ENCODE data around the gene LGALS1.
"Not testable (repeated sequence)": the region's sequence is repeated elsewhere in the genome, so short reads cannot be mapped to it uniquely, and the experiment has no call there.

LGALS1 gene

GRCh38 chr22:37639771-37640590, 35.5 kb upstream of the LGALS1 start:
- DNase-seq: no peak

DNA sequence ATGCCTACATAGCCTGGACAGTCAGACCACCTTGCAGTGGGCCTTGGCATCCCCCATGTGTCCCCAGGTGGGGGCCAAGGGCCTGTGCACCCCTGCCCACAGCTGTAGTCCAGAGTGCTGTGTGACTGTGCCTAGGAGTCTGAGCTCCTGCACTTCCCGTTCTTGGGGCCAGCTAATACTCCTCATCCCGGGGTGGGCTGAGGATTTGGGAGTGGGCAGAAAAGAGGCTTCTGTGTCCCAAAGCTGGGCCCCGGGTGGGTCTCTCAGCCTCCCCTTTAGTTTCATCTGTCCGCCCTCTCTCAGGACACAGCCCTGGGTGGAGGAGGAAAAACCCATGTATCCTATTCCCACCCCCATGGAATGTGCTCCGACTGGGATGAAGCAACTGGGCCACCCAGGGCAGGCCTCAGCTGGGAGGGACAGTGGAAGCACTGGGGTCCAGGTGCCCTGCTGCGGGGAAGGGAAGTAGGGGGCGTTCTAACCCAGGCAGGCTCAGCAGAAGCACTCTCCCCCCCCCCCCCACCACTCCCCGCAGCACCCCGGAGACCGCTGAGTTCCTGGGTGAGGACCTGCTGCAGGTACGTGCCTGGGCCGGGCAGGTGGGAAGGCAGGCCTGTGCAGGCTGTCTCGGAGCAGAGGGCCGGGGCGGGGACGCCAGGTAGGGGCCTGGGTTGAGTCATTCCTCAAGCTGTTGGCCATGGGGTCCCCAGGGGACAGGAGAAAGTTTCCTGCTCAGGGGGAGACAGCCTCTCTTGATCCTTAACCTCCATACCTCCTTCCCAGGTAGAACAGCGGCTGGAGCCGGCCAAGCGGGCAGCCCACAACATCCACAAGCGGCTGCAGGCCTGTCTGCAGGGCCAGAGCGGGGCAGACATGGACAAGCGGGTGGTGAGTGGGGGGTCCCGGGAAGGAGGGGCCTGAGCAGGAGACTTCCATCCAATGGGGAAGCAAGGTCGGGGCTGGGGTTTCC, 34.6 kb upstream of the LGALS1 start:
- no peak for DNase-seq

DNA sequence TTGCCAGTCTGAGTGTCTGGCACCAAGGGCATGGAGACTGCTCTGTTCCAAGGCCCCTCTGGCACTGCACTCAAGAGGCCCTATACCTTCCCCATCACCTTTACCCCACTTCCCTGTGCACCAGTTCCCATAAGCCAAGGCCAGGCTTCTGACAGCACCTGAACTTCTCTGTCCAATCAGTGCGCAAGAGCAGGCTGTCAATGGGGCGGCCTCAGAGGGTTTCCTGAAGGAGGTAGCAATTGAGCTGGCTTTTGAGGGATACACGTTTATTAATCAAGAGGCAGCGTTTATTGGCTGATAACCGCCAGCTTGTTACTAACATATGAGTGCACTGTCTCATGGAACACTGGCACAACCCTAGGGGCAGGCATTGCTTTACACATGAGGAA, 33.9 kb upstream of the LGALS1 start:
- DNase-seq: no peak

DNA sequence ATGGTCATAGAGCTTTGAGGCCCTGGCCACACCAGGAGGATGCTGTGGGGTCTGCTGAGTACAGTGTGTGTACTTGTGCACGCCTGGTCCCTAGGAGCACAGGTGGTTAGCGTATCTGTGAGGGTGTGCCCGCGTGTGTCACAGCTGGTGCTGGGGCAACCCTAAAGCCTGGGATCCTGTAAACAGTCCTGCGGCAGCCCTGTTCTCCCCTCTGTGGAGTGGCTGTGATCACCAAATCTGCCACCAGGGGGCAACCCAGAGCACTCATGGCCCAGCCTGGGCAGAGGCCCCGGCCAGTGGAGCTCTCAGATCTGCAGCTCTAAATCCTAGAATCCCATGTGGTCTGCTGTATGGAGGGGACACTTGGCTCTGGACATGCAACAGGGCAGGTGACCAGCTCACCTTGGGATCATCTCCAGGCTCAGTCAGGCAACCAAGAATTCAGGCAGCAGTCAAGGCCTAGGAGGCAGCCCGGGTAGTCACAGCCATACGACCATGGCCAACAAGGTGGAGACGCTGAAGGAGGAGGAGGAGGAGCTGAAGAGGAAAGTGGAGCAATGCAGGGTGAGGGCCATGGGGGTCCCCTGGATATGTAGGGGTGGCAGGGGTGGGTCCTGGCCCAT, 32.1 kb upstream of the LGALS1 start:
- DNase-seq: peak; percentile 71

GRCh38 chr22:37647317-37647716, 28.1 kb upstream of the LGALS1 start:
- no peak for DNase-seq

DNA sequence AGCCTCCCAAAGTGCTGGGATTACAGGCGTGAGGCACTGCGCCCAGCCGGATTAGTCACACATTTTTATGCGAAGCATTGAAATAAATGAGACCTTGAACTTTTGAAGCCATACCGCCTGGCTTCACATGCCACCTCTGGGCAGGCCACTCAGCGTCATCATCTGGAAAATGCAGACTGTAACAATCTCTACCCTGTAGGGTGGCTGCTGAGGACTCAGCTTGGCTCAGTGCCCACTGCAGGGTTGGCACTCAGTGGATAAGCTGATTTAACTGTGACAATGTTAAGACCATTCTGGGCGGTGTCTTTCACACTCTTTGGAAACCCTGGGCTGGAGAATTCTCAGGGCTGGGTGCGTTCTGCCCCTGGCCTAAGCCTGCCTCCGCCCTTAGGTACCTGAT, 27.5 kb upstream of the LGALS1 start:
- no peak for DNase-seq

GRCh38 chr22:37650463-37651136, 24.8 kb upstream of the LGALS1 start:
- no peak for DNase-seq

GRCh38 chr22:37654563-37655251, 20.7 kb upstream of the LGALS1 start:
- no peak for DNase-seq

DNA sequence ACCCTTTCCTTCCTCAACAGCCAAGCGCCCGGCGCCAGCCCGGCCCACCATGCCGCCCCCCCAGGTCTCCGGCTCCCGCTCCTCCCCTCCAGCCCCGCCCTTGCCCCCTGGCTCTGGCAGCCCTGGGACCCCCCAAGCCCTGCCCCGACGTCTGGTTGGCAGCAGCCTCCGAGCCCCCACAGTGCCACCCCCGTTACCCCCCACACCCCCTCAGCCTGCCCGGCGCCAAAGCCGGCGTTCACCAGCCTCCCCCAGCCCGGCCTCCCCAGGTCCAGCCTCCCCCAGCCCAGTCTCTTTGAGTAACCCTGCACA, 20.2 kb upstream of the LGALS1 start:
- no peak for DNase-seq

- DNase-seq: not testable (repeated sequence)
These were observed 18.9 kb upstream of the LGALS1 start for GRCh38 chr22:37656583-37656982.

- no peak for DNase-seq
These were observed 17.8 kb upstream of the LGALS1 start for GRCh38 chr22:37657590-37658132.

DNA sequence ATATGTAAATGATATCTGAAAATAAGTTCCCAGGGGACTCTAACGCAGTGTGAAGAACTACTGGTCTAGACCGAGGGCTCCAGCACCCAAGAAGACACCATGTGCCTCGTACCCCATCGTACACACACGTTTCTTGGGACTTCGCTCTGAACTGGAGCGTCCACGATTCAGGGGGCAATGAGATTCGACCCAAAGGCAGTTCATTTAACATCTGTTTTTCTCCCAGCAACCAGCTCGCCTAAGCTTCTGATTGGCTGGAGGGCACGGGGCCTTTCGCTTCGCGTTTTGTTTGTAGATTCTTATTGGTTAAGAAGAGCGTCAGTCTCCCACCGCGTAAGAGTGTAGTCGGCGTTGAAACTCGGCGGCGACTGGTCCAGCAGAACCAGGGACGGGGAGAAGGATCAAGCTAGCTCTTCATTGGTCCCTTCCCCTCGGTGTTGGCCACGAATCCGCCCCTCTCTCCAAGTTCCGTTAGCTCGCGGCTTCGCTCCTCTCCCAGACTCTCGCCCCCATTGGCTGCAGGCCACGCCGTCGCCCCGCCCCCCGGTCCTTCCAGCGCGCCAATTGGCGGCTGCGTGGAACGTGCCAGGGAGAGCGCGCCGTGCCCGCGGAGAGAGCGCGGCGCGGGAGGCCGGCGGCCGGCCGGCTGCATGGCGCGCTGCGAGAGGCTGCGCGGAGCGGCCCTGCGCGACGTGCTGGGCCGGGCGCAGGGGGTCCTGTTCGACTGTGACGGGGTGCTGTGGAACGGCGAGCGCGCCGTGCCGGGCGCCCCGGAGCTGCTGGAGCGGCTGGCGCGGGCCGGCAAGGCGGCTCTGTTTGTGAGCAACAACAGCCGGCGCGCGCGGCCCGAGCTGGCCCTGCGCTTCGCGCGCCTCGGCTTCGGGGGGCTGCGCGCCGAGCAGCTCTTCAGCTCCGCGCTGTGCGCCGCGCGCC, 17.0 kb upstream of the LGALS1 start, which contains the start of gene PDXP:
Gene PDXP, plus strand, starts transcription at position 591 of the 933 bp plus-strand sequence. Its CDS starts 60 bp downstream, at position 651.
- DNase-seq: peak; percentile 99

- DNase-seq: no peak
These were observed 16.2 kb upstream of the LGALS1 start for GRCh38 chr22:37659066-37659896.

DNA sequence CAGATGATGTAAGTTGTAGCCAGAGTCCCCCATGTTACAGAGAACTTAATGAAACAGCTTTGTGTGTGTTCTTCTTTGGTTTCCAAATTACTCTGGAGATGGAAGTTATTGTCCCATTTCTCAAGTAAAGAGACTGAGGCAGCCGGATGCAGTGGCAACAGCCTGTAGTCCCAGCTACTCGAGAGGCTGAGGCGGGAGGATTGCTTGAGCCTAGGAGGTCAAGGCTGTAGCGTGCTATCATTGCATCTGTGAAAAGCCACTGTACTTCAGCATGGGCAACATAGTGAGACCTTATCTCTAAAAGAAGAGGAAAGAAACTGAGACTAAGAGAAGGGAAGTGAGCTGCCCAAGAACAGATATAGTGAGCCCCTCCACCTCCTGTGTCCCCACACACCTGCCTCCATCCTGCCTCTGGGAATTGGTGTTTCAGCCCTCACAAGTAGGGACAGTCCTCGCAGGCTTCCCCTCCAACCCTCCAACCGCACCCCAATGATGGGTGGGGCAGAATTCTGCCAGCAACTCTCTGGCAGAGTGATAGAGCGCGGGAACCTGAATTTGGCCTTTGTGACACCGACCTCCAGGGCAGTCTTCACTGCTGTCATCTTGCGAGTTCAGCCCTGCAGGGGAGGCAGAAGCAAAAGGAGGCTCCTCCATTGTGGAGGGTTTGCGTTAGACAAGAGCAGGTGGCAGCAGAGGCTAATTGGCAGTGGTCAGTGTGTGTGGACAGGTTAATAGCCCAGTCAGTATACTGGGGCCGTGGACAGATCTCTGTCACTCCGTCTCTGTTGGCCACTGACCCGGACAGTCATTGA, 15.3 kb upstream of the LGALS1 start:
- DNase-seq: no peak

GRCh38 chr22:37660709-37661045, 14.8 kb upstream of the LGALS1 start:
- no peak for DNase-seq

GRCh38 chr22:37661160-37661924, 14.1 kb upstream of the LGALS1 start:
- DNase-seq: peak; percentile 57

DNA sequence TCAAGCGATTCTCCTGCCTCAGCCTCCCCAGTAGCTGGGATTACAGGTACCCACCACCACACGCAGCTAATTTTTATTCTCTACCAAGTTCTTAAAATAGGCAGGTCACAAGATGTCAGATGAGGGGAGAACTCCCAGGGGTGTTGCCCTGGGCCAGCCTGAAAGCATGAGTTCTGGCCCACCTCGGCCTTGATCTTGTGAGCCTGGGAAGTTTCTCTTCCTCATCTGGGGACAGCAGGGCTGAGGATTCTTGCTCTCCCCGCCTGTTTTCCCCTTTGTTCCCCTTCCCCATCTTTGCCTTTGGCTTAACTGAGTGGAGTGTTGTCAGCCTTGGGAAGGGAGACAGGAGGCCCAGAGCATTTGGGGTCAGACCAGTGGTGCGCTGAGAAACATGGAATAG, 13.4 kb upstream of the LGALS1 start:
- no peak for DNase-seq

- no peak for DNase-seq
These were observed 11.8 kb upstream of the LGALS1 start for GRCh38 chr22:37663521-37664140.

Data from NCI-H1436 (cell line).